Nephron (organoid): ENCODE measurements around the gene MANBA.

Experiments
- H3K27ac Mint-ChIP-seq, 3 experiments: 2 replicates each; pipeline ENCODE4 v1.8.0; 2020; ENCODE audit warnings: mixed read lengths in 3 of 3, mild to moderate bottlenecking in 2 of 3, moderate library complexity in 1 of 3
- H3K27me3 Mint-ChIP-seq: 2 replicates; pipeline ENCODE4 v1.8.0; 2021; ENCODE audit warnings: low read depth, mild to moderate bottlenecking, moderate library complexity, mixed read lengths
- H3K36me3 Mint-ChIP-seq: 2 replicates; pipeline ENCODE4 v1.8.0; 2020; ENCODE audit warnings: low read depth, mixed read lengths
- H3K4me1 Mint-ChIP-seq: 2 replicates; pipeline ENCODE4 v1.8.0; 2020; ENCODE audit warnings: mixed read lengths
- H3K4me3 Mint-ChIP-seq, 3 experiments: 2 replicates each; pipeline ENCODE4 v1.8.0; 2020; ENCODE audit warnings: mild to moderate bottlenecking in 3 of 3, mixed read lengths in 3 of 3, moderate library complexity in 2 of 3
- H3K9me3 Mint-ChIP-seq: 2 replicates; pipeline ENCODE4 v1.8.0; 2020; ENCODE audit warnings: mixed read lengths
- CTCF ChIP-seq, 3 experiments: fragments of 200-600 bp; sonication (generic); IDR thresholded peaks; one replicate each; pipeline ENCODE4 v1.5.0; 2021; ENCODE audit warnings: antibody characterized with exemption in 3 of 3; ENCODE audit not compliant: unreplicated experiment in 3 of 3

MANBA gene

GRCh38 chr4:102616636-102617035, 144.1 kb downstream of the MANBA start:
- Mint-ChIP-seq H3K27ac (peak overlapping the region; percentile 46 to 60 (median 55)), H3K9me3 (no peaks in the 10 kb centered on the region), H3K27me3 (no peaks in the 10 kb centered on the region), H3K36me3 (peaks cover 38% of the 10 kb centered on the region), H3K4me1 (peaks cover 24% of the 10 kb centered on the region), H3K4me3 (no peak overlapping the region)
- no peak for TF ChIP-seq CTCF (IDR thresholded peaks at IDR 0.05; ENCODE audit: unreplicated experiment in 3 of 3)

- TF ChIP-seq CTCF (IDR thresholded peaks at IDR 0.05; ENCODE audit: unreplicated experiment in 3 of 3) = no peak
- no peak overlapping the region for H3K4me3 Mint-ChIP-seq
- H3K4me1 Mint-ChIP-seq = peaks cover 12% of the 10 kb centered on the region
- no peaks in the 10 kb centered on the region for H3K9me3 Mint-ChIP-seq
- H3K27me3 Mint-ChIP-seq = no peaks in the 10 kb centered on the region
- H3K36me3 Mint-ChIP-seq = peaks cover 48% of the 10 kb centered on the region
- peak overlapping the region in 1 of 3 experiments; percentile 2 for H3K27ac Mint-ChIP-seq
Measured at GRCh38 chr4:102614801-102615200, 146.0 kb downstream of the MANBA start.

- Mint-ChIP-seq H3K27me3 (no peaks in the 10 kb centered on the region), H3K36me3 (peaks cover 60% of the 10 kb centered on the region), H3K4me1 (peaks cover 12% of the 10 kb centered on the region), H3K27ac (peak overlapping the region in 2 of 3 experiments; percentile 16 to 67), H3K4me3 (no peak overlapping the region), H3K9me3 (no peaks in the 10 kb centered on the region)
- TF ChIP-seq CTCF (IDR thresholded peaks at IDR 0.05; ENCODE audit: unreplicated experiment in 3 of 3) = no peak
Measured at GRCh38 chr4:102612824-102613366, 147.9 kb downstream of the MANBA start.

- Mint-ChIP-seq H3K4me3 (no peak overlapping the region), H3K9me3 (no peaks in the 10 kb centered on the region), H3K4me1 (peaks cover 12% of the 10 kb centered on the region), H3K27ac (peak overlapping the region in 2 of 3 experiments; percentile 16 to 67), H3K27me3 (no peaks in the 10 kb centered on the region), H3K36me3 (peaks cover 59% of the 10 kb centered on the region)
- no peak for TF ChIP-seq CTCF (IDR thresholded peaks at IDR 0.05; ENCODE audit: unreplicated experiment in 3 of 3)
Measured at GRCh38 chr4:102612210-102612609, 148.6 kb downstream of the MANBA start.

- Mint-ChIP-seq H3K4me3 (no peak overlapping the region), H3K36me3 (peaks cover 64% of the 10 kb centered on the region), H3K27ac (no peak overlapping the region), H3K9me3 (no peaks in the 10 kb centered on the region), H3K4me1 (no peaks in the 10 kb centered on the region), H3K27me3 (no peaks in the 10 kb centered on the region)
- TF ChIP-seq CTCF (IDR thresholded peaks at IDR 0.05; ENCODE audit: unreplicated experiment in 3 of 3) = no peak
Measured at GRCh38 chr4:102610476-102610875, 150.3 kb downstream of the MANBA start.

GRCh38 chr4:102610007-102610406, 150.8 kb downstream of the MANBA start:
- Mint-ChIP-seq H3K27me3 (no peaks in the 10 kb centered on the region), H3K4me3 (no peak overlapping the region), H3K9me3 (no peaks in the 10 kb centered on the region), H3K4me1 (no peaks in the 10 kb centered on the region), H3K36me3 (peaks cover 61% of the 10 kb centered on the region), H3K27ac (no peak overlapping the region)
- no peak for TF ChIP-seq CTCF (IDR thresholded peaks at IDR 0.05; ENCODE audit: unreplicated experiment in 3 of 3)
